HEK293T (cell line): ENCODE measurements around the gene CDC42.

Experiments
- CTCF ChIA-PET: fragments of 350-600 bp; formaldehyde crosslinking; extraction: SDS; loops from one replicate; lab custom pipeline; 2021; ENCODE audit warnings: antibody characterized with exemption, inconsistent platforms; lab: Yijun Ruan, JAX
- POLR2A ChIA-PET: fragments of 350-600 bp; formaldehyde crosslinking; extraction: SDS; loops from one replicate; lab custom pipeline; 2020; ENCODE audit warnings: antibody characterized with exemption, inconsistent platforms; lab: Yijun Ruan, JAX
- DNase-seq: peaks from one replicate; pipeline ENCODE4 v3.0.0; 2012; ENCODE audit warnings: mixed read lengths; ENCODE audit errors: extremely low spot score
- ARNT ChIP-seq: fragments of 450-650 bp; IDR thresholded peaks from 2 replicates; pipeline ENCODE4 v1.6.1; 2017; ENCODE audit warnings: mild to moderate bottlenecking
- BHLHE40 ChIP-seq: fragments of 450-650 bp; IDR thresholded peaks from 2 replicates; pipeline ENCODE4 v1.6.1; 2016; ENCODE audit warnings: mild to moderate bottlenecking, moderate library complexity, borderline replicate concordance
- CTBP1 ChIP-seq: fragments of 450-650 bp; IDR thresholded peaks from 2 replicates; pipeline ENCODE4 v1.6.1; 2016; ENCODE audit warnings: borderline replicate concordance
- ELF4 ChIP-seq: fragments of 450-650 bp; IDR thresholded peaks from 2 replicates; pipeline ENCODE4 v1.6.1; 2017; ENCODE audit warnings: antibody characterized with exemption
- FOXA1 ChIP-seq: fragments of 450-650 bp; IDR thresholded peaks from 2 replicates; pipeline ENCODE4 v1.6.1; 2016; ENCODE audit warnings: mild to moderate bottlenecking
- FOXK2 ChIP-seq: fragments of 450-650 bp; IDR thresholded peaks from 2 replicates; pipeline ENCODE4 v1.6.1; 2016; ENCODE audit warnings: mild to moderate bottlenecking
- FOXM1 ChIP-seq: fragments of 450-650 bp; IDR thresholded peaks from 2 replicates; pipeline ENCODE4 v1.6.1; 2017; ENCODE audit warnings: mild to moderate bottlenecking, borderline replicate concordance
- HDGF ChIP-seq: fragments of 450-650 bp; IDR thresholded peaks from 2 replicates; pipeline ENCODE4 v1.6.1; 2017; ENCODE audit warnings: antibody characterized with exemption, borderline replicate concordance
- L3MBTL2 ChIP-seq: fragments of 450-650 bp; conservative IDR thresholded peaks from 2 replicates; pipeline ENCODE4 v1.6.1; 2016; ENCODE audit warnings: mild to moderate bottlenecking
- LEF1 ChIP-seq: fragments of 450-650 bp; IDR thresholded peaks from 2 replicates; pipeline ENCODE4 v1.6.1; 2017; ENCODE audit warnings: mild to moderate bottlenecking, borderline replicate concordance
- NFRKB ChIP-seq: fragments of 450-650 bp; IDR thresholded peaks from 2 replicates; pipeline ENCODE4 v1.6.1; 2016; ENCODE audit warnings: mild to moderate bottlenecking, moderate library complexity
- PKNOX1 ChIP-seq: fragments of 450-650 bp; IDR thresholded peaks from 2 replicates; pipeline ENCODE4 v1.6.1; 2016
- SP1 ChIP-seq: fragments of 450-650 bp; IDR thresholded peaks from 2 replicates; pipeline ENCODE4 v1.6.1; 2017
- SUZ12 ChIP-seq: fragments of 450-650 bp; IDR thresholded peaks from 2 replicates; pipeline ENCODE4 v1.6.1; 2016; ENCODE audit warnings: mild to moderate bottlenecking
- TARDBP ChIP-seq: fragments of 450-650 bp; IDR thresholded peaks from 2 replicates; pipeline ENCODE4 v1.6.1; 2016
- ZNF384 ChIP-seq: fragments of 450-650 bp; IDR thresholded peaks from 2 replicates; pipeline ENCODE4 v1.6.1; 2016

Gene CDC42

GRCh38 chr1:22131062-22131461 is 78.6 kb downstream of the CDC42 start:
- TF ChIP-seq FOXM1 = no peak
- no peak for TF ChIP-seq CTBP1
- no peak for TF ChIP-seq ELF4
- TF ChIP-seq BHLHE40 = no peak
- TF ChIP-seq NFRKB = no peak
- no peak for TF ChIP-seq SP1
- TF ChIP-seq HDGF = no peak
- no peak for TF ChIP-seq LEF1
- no peak for TF ChIP-seq ARNT
- TF ChIP-seq FOXA1 = no peak
- no peak for TF ChIP-seq TARDBP
- TF ChIP-seq FOXK2 = no peak
- no peak for TF ChIP-seq PKNOX1
- no peak for TF ChIP-seq SUZ12
- no peak for TF ChIP-seq L3MBTL2
- TF ChIP-seq ZNF384 = no peak
- POLR2A ChIA-PET = no interaction called here
- CTCF ChIA-PET = interaction anchor here (0.6 to 1.3 kb wide), 6 partner anchors 10 to 1092 kb away, joined by 3 to 5 read pairs (median 3); partner anchors contain the start of gene WNT4
- DNase-seq = no peak

- CTCF ChIA-PET = interaction anchor here (0.6 to 1.3 kb wide), 3 partner anchors 9 to 283 kb away, joined by 3 to 5 read pairs (median 3); partner anchors contain the start of gene WNT4
- TF ChIP-seq L3MBTL2 = no peak
- TF ChIP-seq SP1 = no peak
- TF ChIP-seq BHLHE40 = no peak
- no peak for TF ChIP-seq TARDBP
- POLR2A ChIA-PET = no interaction called here
- DNase-seq = peak; percentile 84
Observed at GRCh38 chr1:22131875-22132486, 79.5 kb downstream of the CDC42 start.

- no peak for TF ChIP-seq ARNT
- no peak for TF ChIP-seq PKNOX1
- TF ChIP-seq FOXA1 = no peak
- TF ChIP-seq FOXM1 = no peak
- no peak for TF ChIP-seq TARDBP
- no peak for TF ChIP-seq L3MBTL2
- TF ChIP-seq CTBP1 = no peak
- TF ChIP-seq BHLHE40 = no peak
- TF ChIP-seq SP1 = no peak
- POLR2A ChIA-PET = no interaction called here
- CTCF ChIA-PET = interaction anchor here (1.4 kb wide), 1 partner anchor 284 kb away, joined by 7 read pairs; no protein-coding TSS in a partner anchor
- no peak for DNase-seq
Observed at GRCh38 chr1:22132517-22133235, 80.2 kb downstream of the CDC42 start.

GRCh38 chr1:22133247-22133930 is 80.9 kb downstream of the CDC42 start:
- ChIA-PET POLR2A (no interaction called here), CTCF (interaction anchor here (1.4 kb wide), 1 partner anchor 283 kb away, joined by 7 read pairs; no protein-coding TSS in a partner anchor)
- no peak for DNase-seq
- no peak for TF ChIP-seq HDGF
- no peak for TF ChIP-seq PKNOX1
- no peak for TF ChIP-seq FOXA1
- TF ChIP-seq BHLHE40 = no peak
- no peak for TF ChIP-seq TARDBP
- TF ChIP-seq L3MBTL2 = no peak
- TF ChIP-seq CTBP1 = no peak
- no peak for TF ChIP-seq FOXK2
- no peak for TF ChIP-seq ELF4
- no peak for TF ChIP-seq FOXM1
- no peak for TF ChIP-seq SUZ12
- no peak for TF ChIP-seq SP1
- no peak for TF ChIP-seq LEF1
- no peak for TF ChIP-seq NFRKB
- no peak for TF ChIP-seq ZNF384
- TF ChIP-seq ARNT = no peak

- ChIA-PET POLR2A (no interaction called here), CTCF (interaction anchor here (1.4 kb wide), 1 partner anchor 282 kb away, joined by 7 read pairs; no protein-coding TSS in a partner anchor)
- no peak for TF ChIP-seq SP1
- no peak for TF ChIP-seq L3MBTL2
- no peak for TF ChIP-seq FOXA1
- TF ChIP-seq LEF1 = no peak
- no peak for TF ChIP-seq CTBP1
- TF ChIP-seq ELF4 = no peak
- TF ChIP-seq ZNF384 = no peak
- TF ChIP-seq PKNOX1 = no peak
- no peak for TF ChIP-seq SUZ12
- TF ChIP-seq HDGF = no peak
- TF ChIP-seq NFRKB = no peak
- no peak for TF ChIP-seq FOXM1
- TF ChIP-seq FOXK2 = no peak
- TF ChIP-seq ARNT = no peak
- no peak for TF ChIP-seq BHLHE40
- TF ChIP-seq TARDBP = no peak
- DNase-seq = no peak
Observed at GRCh38 chr1:22133931-22134324, 81.4 kb downstream of the CDC42 start.
